C4-2B (cell line): ENCODE data around the gene MRPL45.
"Not testable (repeated sequence)": the region's sequence is repeated elsewhere in the genome, so short reads cannot be mapped to it uniquely, and the experiment has no call there.

ENCODE experiments used
- ZFX ChIP-seq: fragments of 450-650 bp; IDR thresholded peaks from 2 replicates; pipeline ENCODE4 v1.6.1; 2017
- TF ChIP-seq, protein P1 (sequence below): fragments of 450-650 bp; conservative IDR thresholded peaks from 2 replicates; pipeline ENCODE4 v1.5.1; 2017; ENCODE audit warnings: mild to moderate bottlenecking

GRCh38 chr17:38289760-38290159 lies 7.2 kb upstream of the MRPL45 start:
- TF ChIP-seq, protein P1, sequence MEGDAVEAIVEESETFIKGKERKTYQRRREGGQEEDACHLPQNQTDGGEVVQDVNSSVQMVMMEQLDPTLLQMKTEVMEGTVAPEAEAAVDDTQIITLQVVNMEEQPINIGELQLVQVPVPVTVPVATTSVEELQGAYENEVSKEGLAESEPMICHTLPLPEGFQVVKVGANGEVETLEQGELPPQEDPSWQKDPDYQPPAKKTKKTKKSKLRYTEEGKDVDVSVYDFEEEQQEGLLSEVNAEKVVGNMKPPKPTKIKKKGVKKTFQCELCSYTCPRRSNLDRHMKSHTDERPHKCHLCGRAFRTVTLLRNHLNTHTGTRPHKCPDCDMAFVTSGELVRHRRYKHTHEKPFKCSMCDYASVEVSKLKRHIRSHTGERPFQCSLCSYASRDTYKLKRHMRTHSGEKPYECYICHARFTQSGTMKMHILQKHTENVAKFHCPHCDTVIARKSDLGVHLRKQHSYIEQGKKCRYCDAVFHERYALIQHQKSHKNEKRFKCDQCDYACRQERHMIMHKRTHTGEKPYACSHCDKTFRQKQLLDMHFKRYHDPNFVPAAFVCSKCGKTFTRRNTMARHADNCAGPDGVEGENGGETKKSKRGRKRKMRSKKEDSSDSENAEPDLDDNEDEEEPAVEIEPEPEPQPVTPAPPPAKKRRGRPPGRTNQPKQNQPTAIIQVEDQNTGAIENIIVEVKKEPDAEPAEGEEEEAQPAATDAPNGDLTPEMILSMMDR = not testable (repeated sequence)
- TF ChIP-seq ZFX = not testable (repeated sequence)
